Panc1 (cell line): Measurements from ENCODE around the gene VPS16. TPM values are rescaled to one million over a fixed set of nuclear protein-coding genes. Genes with fewer than 3 reads are reported as not detected.

Experiments used
- ATAC-seq: fragments of 200-7000 bp; cut with Tn5 transposase; 2 replicates; pipeline ENCODE4 v1.9.1; 2020; ENCODE audit warnings: mild to moderate bottlenecking, moderate library complexity
- BruUV-seq: library from RNA; stranded (reverse); fragments of 400-500 nt; replicated peaks from 2 replicates; lab custom pipeline; 2021; lab: Mats Ljungman, UMichigan
- CTCF ChIA-PET: fragments of 300-600 bp; sonication (Branson Sonifier 250); formaldehyde crosslinking; loops from one replicate; lab custom pipeline; 2022; ENCODE audit warnings: antibody characterized with exemption; lab: Charles Lee
- POLR2A ChIA-PET: fragments of 300-600 bp; sonication (Branson Sonifier 250); formaldehyde crosslinking; loops from one replicate; lab custom pipeline; 2022; ENCODE audit warnings: antibody characterized with exemption; lab: Charles Lee
- DNase-seq: peaks from one replicate; pipeline ENCODE4 v3.0.0-alpha.2; 2010; ENCODE audit warnings: low read depth, low spot score
- H3K27ac ChIP-seq: 2 replicates; pipeline ENCODE4 v1.5.1; 2011; ENCODE audit warnings: mild to moderate bottlenecking, low read length, inconsistent platforms
- H3K27me3 ChIP-seq: fragments of 200-500 bp; sonication (Bioruptor generic); 2 replicates; pipeline ENCODE4 v1.6.0; 2014; ENCODE audit warnings: low read length, inconsistent platforms; ENCODE audit not compliant: control insufficient read depth, insufficient read depth
- H3K36me3 ChIP-seq: fragments of 200-500 bp; sonication (Bioruptor generic); 2 replicates; pipeline ENCODE4 v1.5.1; 2014; ENCODE audit warnings: inconsistent platforms, mild to moderate bottlenecking, low read length, moderate library complexity; ENCODE audit not compliant: control insufficient read depth, insufficient read depth
- H3K4me1 ChIP-seq: 2 replicates; pipeline ENCODE4 v1.5.1; 2011; ENCODE audit warnings: inconsistent platforms, mild to moderate bottlenecking, low read length, moderate library complexity; ENCODE audit not compliant: control insufficient read depth, insufficient read depth
- H3K4me3 ChIP-seq, 2 experiments: 2 replicates each; pipeline ENCODE4 v1.5.1; 2011 to 2012; ENCODE audit warnings: low read depth in 2 of 2, low read length in 2 of 2, mild to moderate bottlenecking in 2 of 2, inconsistent platforms in 1 of 2, moderate library complexity in 1 of 2
- H3K9me3 ChIP-seq: fragments of 200-500 bp; sonication (Bioruptor generic); 2 replicates; pipeline ENCODE4 v1.5.1; 2014; ENCODE audit warnings: low read depth, mild to moderate bottlenecking, inconsistent platforms, low read length, moderate library complexity; ENCODE audit not compliant: control insufficient read depth, insufficient read depth
- CTCF ChIP-seq: fragments of 450-650 bp; IDR thresholded peaks from 2 replicates; pipeline ENCODE4 v1.5.1; 2017; ENCODE audit warnings: mild to moderate bottlenecking
- POLR2AphosphoS5 ChIP-seq: IDR thresholded peaks from 2 replicates; pipeline ENCODE4 v1.6.1; 2012; ENCODE audit warnings: mild to moderate bottlenecking, low read depth, low read length, moderate library complexity
- SIN3A ChIP-seq: IDR thresholded peaks from 2 replicates; pipeline ENCODE4 v1.6.1; 2012; ENCODE audit warnings: low read depth, mild to moderate bottlenecking, low read length, moderate library complexity, borderline replicate concordance; ENCODE audit not compliant: insufficient read depth
- TCF7L2 ChIP-seq: IDR thresholded peaks from 2 replicates; pipeline ENCODE4 v1.6.1; 2011; ENCODE audit warnings: mild to moderate bottlenecking, low read depth, low read length, inconsistent platforms
- in situ Hi-C: cut with HindIII; loops from 2 replicates; pipeline ENCODE4 v1.10.0; 2016; ENCODE audit warnings: low sequenced_read_pairs, low pct_unique_long_range_greater_than_20kb
- intact Hi-C: fragments of 100-400 bp; cut with micrococcal nuclease; formaldehyde crosslinking; loops from one replicate; pipeline ENCODE4 v1.10.0; 2022; ENCODE audit not compliant: unreplicated experiment
- total RNA-seq: library from RNA; stranded (reverse); gene quantifications from one replicate; pipeline ENCODE4 v1.2.1, GENCODE V29; 2021; ENCODE audit not compliant: unreplicated experiment
- TF ChIP-seq, protein P1 (sequence below), 2 experiments: IDR thresholded peaks; 2 replicates each; pipeline ENCODE4 v1.6.1; 2011 to 2012; ENCODE audit warnings: low read depth in 2 of 2, control low read depth in 1 of 2, low read length in 1 of 2, mild to moderate bottlenecking in 1 of 2, moderate library complexity in 1 of 2; ENCODE audit not compliant: insufficient read depth in 1 of 2

The VPS16 gene
- total RNA-seq, 1 experiment from 2014 or later, result 35.3 TPM

DNA sequence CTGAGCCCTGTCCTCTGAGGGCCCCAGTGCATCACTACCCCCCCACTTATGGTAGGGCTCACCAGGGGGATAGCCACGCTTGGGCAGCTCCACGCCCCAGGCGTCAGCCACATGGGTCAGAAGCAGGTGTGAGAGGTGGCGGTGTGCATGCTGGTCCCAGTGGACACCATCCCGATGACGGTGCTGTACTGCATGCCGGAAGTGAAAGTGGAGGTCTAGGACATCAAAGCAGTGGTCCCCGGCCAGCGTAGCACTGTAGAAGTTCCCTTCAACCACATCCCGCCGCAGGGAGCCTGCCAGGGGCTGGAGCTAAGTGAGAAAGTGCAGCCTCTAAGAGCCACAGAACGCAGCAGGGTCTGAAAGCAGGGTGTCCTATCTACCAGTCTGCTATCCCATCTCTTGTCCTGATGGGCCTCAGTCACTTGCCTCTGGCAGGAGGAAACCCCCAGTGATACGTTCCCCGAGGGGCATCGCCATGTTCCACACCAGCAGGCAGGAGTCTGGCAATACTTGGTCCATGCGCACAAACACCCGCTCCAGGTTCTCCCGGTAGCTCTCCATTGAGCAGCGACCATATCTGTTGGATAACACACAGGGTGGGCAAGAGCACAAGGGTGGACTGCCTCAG lies 2.3 kb upstream of the VPS16 start:
- Histone ChIP-seq H3K9me3 (no peaks in the 10 kb centered on the region), H3K4me3 (no peak overlapping the region), H3K27me3 (no peaks in the 10 kb centered on the region), H3K27ac (no peak overlapping the region), H3K36me3 (no peaks in the 10 kb centered on the region), H3K4me1 (no peaks in the 10 kb centered on the region)
- in situ Hi-C loops (no loop called here), intact Hi-C loops (no loop called here)
- ChIA-PET POLR2A (interaction anchor here (0.5 kb wide), 1 partner anchor 187 kb away, joined by 4 read pairs; no protein-coding TSS in a partner anchor), CTCF (interaction anchor here (0.6 kb wide), 1 partner anchor 78 kb away, joined by 5 read pairs; no protein-coding TSS in a partner anchor)
- no peak for TF ChIP-seq TCF7L2
- TF ChIP-seq, protein P1, sequence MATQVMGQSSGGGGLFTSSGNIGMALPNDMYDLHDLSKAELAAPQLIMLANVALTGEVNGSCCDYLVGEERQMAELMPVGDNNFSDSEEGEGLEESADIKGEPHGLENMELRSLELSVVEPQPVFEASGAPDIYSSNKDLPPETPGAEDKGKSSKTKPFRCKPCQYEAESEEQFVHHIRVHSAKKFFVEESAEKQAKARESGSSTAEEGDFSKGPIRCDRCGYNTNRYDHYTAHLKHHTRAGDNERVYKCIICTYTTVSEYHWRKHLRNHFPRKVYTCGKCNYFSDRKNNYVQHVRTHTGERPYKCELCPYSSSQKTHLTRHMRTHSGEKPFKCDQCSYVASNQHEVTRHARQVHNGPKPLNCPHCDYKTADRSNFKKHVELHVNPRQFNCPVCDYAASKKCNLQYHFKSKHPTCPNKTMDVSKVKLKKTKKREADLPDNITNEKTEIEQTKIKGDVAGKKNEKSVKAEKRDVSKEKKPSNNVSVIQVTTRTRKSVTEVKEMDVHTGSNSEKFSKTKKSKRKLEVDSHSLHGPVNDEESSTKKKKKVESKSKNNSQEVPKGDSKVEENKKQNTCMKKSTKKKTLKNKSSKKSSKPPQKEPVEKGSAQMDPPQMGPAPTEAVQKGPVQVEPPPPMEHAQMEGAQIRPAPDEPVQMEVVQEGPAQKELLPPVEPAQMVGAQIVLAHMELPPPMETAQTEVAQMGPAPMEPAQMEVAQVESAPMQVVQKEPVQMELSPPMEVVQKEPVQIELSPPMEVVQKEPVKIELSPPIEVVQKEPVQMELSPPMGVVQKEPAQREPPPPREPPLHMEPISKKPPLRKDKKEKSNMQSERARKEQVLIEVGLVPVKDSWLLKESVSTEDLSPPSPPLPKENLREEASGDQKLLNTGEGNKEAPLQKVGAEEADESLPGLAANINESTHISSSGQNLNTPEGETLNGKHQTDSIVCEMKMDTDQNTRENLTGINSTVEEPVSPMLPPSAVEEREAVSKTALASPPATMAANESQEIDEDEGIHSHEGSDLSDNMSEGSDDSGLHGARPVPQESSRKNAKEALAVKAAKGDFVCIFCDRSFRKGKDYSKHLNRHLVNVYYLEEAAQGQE (IDR thresholded peaks at IDR 0.05; ENCODE audit: insufficient read depth in 1 of 2, low read depth in 2 of 2, low read length in 1 of 2), result no peak
- no peak for TF ChIP-seq SIN3A
- TF ChIP-seq CTCF, result no peak
- TF ChIP-seq POLR2AphosphoS5, result no peak
- BruUV-seq, result no TSS peak
- DNase-seq (no peak), ATAC-seq (no peak)

GRCh38 chr20:2838847-2839671 lies 1.5 kb upstream of the VPS16 start:
- intact Hi-C loops, result no loop called here
- no peak for TF ChIP-seq POLR2AphosphoS5
- no peak for TF ChIP-seq CTCF
- ATAC-seq (no peak), DNase-seq (no peak)
- CTCF ChIA-PET, result no interaction called here
- Histone ChIP-seq H3K4me1 (no peaks in the 10 kb centered on the region), H3K27me3 (no peaks in the 10 kb centered on the region), H3K27ac (no peak overlapping the region; the same call in 1 of the 2 replicates), H3K36me3 (no peaks in the 10 kb centered on the region), H3K9me3 (no peaks in the 10 kb centered on the region), H3K4me3 (peak overlapping the region in 1 of 2 experiments; percentile 85; a peak in 1 of 4 replicates)
- in situ Hi-C loops, result no loop called here
- POLR2A ChIA-PET, result interaction anchor here (0.5 kb wide), 2 partner anchors 88 to 187 kb away, joined by 4 to 6 read pairs; no protein-coding TSS in a partner anchor
- BruUV-seq, result TSS peak; percentile 59
